Endodermal cell (in vitro differentiated cells): Measurements from ENCODE around the gene HSPH1. TPM values are rescaled to one million over a fixed set of nuclear protein-coding genes. Genes with fewer than 3 reads are reported as not detected.
A peak's percentile ranks its signal among the peaks of the same experiment; 100 is the strongest.

ENCODE experiments used
- DNase-seq: peaks from one replicate; pipeline ENCODE4 v3.0.0-alpha.2; 2017
- H3K27ac ChIP-seq: 2 replicates; pipeline ENCODE4 v1.5.1; 2013; ENCODE audit warnings: mild to moderate bottlenecking, low read depth, low read length, moderate library complexity
- H3K27me3 ChIP-seq: 2 replicates; pipeline ENCODE4 v1.6.1; 2013; ENCODE audit warnings: mild to moderate bottlenecking, low read length, moderate library complexity; ENCODE audit not compliant: insufficient read depth, control insufficient read depth, poor library complexity, severe bottlenecking
- H3K36me3 ChIP-seq: 2 replicates; pipeline ENCODE4 v1.7.0; 2013; ENCODE audit warnings: mild to moderate bottlenecking, low read length, moderate library complexity; ENCODE audit not compliant: control insufficient read depth, insufficient read depth
- H3K4me1 ChIP-seq: one replicate; pipeline ENCODE4 v1.7.0; 2013; ENCODE audit warnings: low read length; ENCODE audit not compliant: control insufficient read depth, insufficient read depth
- H3K4me3 ChIP-seq: 2 replicates; pipeline ENCODE4 v1.5.1; 2013; ENCODE audit warnings: mild to moderate bottlenecking, low read length, moderate library complexity
- H3K9ac ChIP-seq: 2 replicates; pipeline ENCODE4 v1.6.1; 2013; ENCODE audit warnings: mild to moderate bottlenecking, low read length, moderate library complexity; ENCODE audit not compliant: poor library complexity, severe bottlenecking; ENCODE audit errors: extremely low read depth
- H3K9me3 ChIP-seq: 2 replicates; pipeline ENCODE4 v1.6.1; 2013; ENCODE audit warnings: mild to moderate bottlenecking, low read length, moderate library complexity; ENCODE audit not compliant: control insufficient read depth
- H3K27ac Mint-ChIP-seq: 2 replicates; pipeline ENCODE4 v1.8.0; 2020; ENCODE audit warnings: mixed read lengths
- H3K27me3 Mint-ChIP-seq: 2 replicates; pipeline ENCODE4 v1.8.0; 2021; ENCODE audit warnings: mild to moderate bottlenecking, mixed read lengths; ENCODE audit not compliant: insufficient read depth
- H3K36me3 Mint-ChIP-seq: 2 replicates; pipeline ENCODE4 v1.8.0; 2020; ENCODE audit warnings: low read depth, mixed read lengths
- H3K4me1 Mint-ChIP-seq: 2 replicates; pipeline ENCODE4 v1.8.0; 2020; ENCODE audit warnings: mixed read lengths
- H3K4me3 Mint-ChIP-seq: 2 replicates; pipeline ENCODE4 v1.8.0; 2020; ENCODE audit warnings: mild to moderate bottlenecking, moderate library complexity, mixed read lengths
- H3K9me3 Mint-ChIP-seq: 2 replicates; pipeline ENCODE4 v1.8.0; 2020; ENCODE audit warnings: mild to moderate bottlenecking, mixed read lengths
- WGBS, 2 experiments: methylation state at CpG; one replicate each; pipeline versions ENCODE4 v1.1.5 to v1.1.7; 2013; ENCODE audit warnings: missing lambda C conversion rate in 2 of 2, mixed read lengths in 1 of 2; ENCODE audit not compliant: insufficient coverage in 1 of 2, insufficient read length in 1 of 2; 5-methylcytosine and 5-hydroxymethylcytosine counted together
- total RNA-seq, 2 donors: library from RNA; stranded (reverse); fragmentation: NEBNext Ultra II Directional in 1 of 2; extraction: Animal tissue kit (Norgen Biotek cat#: 25700) in 1 of 2; gene quantifications; 2 replicates in 1 of 2; 3 replicates in 1 of 2; pipeline ENCODE4 v1.2.1, GENCODE V29; 2021
- TF ChIP-seq, protein P1 (sequence below): fragments of 200-600 bp; sonication (generic); conservative IDR thresholded peaks from 2 replicates; pipeline ENCODE4 v1.5.0; 2021; ENCODE audit warnings: antibody characterized with exemption, mild to moderate bottlenecking

The HSPH1 gene
- total RNA-seq, 2 donors from 2014 or later, result 88.0 to 120 TPM

DNA sequence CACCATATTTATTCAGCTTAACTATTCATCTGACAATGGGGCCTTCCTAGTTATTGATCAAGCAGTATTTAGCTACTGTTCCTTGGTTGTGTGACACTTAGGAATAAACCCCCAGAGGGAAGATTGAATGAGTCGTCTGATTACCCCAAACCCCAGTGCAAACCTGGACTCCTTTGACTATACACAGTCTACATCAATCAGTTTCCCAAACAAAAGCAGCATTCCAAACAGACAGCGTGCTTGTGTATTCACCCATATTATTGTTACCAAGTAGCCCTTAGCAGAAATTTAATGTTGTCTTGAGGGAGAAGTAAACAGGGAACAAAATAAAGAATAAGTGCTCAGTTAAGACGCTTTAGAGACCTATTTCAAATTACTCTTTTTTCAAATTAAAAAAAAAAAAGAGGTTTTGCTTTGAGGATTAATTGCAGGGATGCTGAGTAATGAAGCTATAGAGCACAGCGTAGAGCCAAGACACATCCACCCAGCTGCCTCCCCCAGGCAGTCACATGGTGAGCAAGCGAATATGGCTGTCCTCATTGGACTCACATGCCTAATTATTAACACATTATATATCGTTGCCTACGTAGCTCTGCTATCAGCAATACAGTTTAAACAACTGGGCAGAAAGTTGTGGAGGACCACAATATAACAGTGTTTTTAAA is 23.4 kb upstream of the HSPH1 start:
- H3K9me3 Mint-ChIP-seq, result peaks cover 27% of the 10 kb centered on the region
- H3K27ac Mint-ChIP-seq, result no peak overlapping the region
- Histone ChIP-seq H3K27me3 (no peaks in the 10 kb centered on the region), H3K4me3 (no peak overlapping the region), H3K27ac (peak overlapping the region; percentile 89), H3K36me3 (no peaks in the 10 kb centered on the region), H3K9me3 (peaks cover 29% of the 10 kb centered on the region), H3K4me1 (no peaks in the 10 kb centered on the region), H3K9ac (no peak overlapping the region)
- no peaks in the 10 kb centered on the region for H3K4me1 Mint-ChIP-seq
- H3K4me3 Mint-ChIP-seq, result no peak overlapping the region
- peaks cover 11% of the 10 kb centered on the region for H3K27me3 Mint-ChIP-seq
- peaks cover 1% of the 10 kb centered on the region for H3K36me3 Mint-ChIP-seq
- 78% methylated on average over 6 of the region's 7 CpGs; no CpG with 5 or more reads in 1 of the 2 experiments for whole genome bisulfite sequencing, 2 experiments
- no peak for DNase-seq
- TF ChIP-seq, protein P1, sequence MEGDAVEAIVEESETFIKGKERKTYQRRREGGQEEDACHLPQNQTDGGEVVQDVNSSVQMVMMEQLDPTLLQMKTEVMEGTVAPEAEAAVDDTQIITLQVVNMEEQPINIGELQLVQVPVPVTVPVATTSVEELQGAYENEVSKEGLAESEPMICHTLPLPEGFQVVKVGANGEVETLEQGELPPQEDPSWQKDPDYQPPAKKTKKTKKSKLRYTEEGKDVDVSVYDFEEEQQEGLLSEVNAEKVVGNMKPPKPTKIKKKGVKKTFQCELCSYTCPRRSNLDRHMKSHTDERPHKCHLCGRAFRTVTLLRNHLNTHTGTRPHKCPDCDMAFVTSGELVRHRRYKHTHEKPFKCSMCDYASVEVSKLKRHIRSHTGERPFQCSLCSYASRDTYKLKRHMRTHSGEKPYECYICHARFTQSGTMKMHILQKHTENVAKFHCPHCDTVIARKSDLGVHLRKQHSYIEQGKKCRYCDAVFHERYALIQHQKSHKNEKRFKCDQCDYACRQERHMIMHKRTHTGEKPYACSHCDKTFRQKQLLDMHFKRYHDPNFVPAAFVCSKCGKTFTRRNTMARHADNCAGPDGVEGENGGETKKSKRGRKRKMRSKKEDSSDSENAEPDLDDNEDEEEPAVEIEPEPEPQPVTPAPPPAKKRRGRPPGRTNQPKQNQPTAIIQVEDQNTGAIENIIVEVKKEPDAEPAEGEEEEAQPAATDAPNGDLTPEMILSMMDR, result no peak

- H3K9ac ChIP-seq, result no peak overlapping the region
- TF ChIP-seq, protein P1, result no peak
- peaks cover 25% of the 10 kb centered on the region for H3K9me3 ChIP-seq
- H3K27me3 Mint-ChIP-seq, result peaks cover 4% of the 10 kb centered on the region
- DNase-seq, result no peak
- peaks cover 1% of the 10 kb centered on the region for H3K36me3 Mint-ChIP-seq
- 91 to 92% methylated on average over 2 to 6 of the region's 6 CpGs for WGBS, 2 experiments
- H3K27ac Mint-ChIP-seq, result no peak overlapping the region
- no peaks in the 10 kb centered on the region for H3K4me1 ChIP-seq
- H3K4me3 ChIP-seq, result no peak overlapping the region
- no peaks in the 10 kb centered on the region for H3K27me3 ChIP-seq
- peak overlapping the region; percentile 89 for H3K27ac ChIP-seq
- H3K4me3 Mint-ChIP-seq, result no peak overlapping the region
- H3K36me3 ChIP-seq, result no peaks in the 10 kb centered on the region
- H3K4me1 Mint-ChIP-seq, result no peaks in the 10 kb centered on the region
- H3K9me3 Mint-ChIP-seq, result peaks cover 27% of the 10 kb centered on the region
Measured at GRCh38 chr13:31184451-31184850, 22.7 kb upstream of the HSPH1 start.

DNA sequence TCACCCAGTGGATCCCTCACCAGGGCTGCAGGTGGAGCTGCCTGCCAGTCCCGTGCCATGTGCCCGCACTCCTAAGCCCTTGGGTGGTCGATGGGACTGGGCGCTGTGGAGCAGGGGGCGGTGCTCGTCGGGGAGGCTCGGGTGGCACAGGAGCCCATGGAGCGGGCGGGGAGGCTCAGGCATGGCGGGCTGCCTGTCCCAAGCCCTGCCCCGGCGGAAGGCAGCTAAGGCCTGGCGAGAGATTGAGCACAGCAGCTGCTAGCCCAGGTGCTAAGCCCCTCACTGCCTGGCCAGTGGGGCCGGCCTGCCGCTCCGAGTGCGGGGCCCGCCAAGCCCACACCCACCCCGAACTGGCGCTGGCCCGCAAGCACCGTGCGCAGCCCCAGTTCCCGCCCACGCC is 21.3 kb upstream of the HSPH1 start:
- H3K27ac Mint-ChIP-seq, result no peak overlapping the region
- no peaks in the 10 kb centered on the region for H3K27me3 Mint-ChIP-seq
- Histone ChIP-seq H3K9ac (no peak overlapping the region), H3K4me1 (no peaks in the 10 kb centered on the region), H3K36me3 (no peaks in the 10 kb centered on the region), H3K27ac (no peak overlapping the region), H3K4me3 (no peak overlapping the region), H3K9me3 (peaks cover 10% of the 10 kb centered on the region), H3K27me3 (no peaks in the 10 kb centered on the region)
- DNase-seq, result no peak
- peaks cover 1% of the 10 kb centered on the region for H3K36me3 Mint-ChIP-seq
- H3K4me3 Mint-ChIP-seq, result no peak overlapping the region
- H3K4me1 Mint-ChIP-seq, result no peaks in the 10 kb centered on the region
- WGBS, 2 experiments, result 96 to 100% methylated on average over 3 to 26 of the region's 26 CpGs
- TF ChIP-seq, protein P1, result no peak
- H3K9me3 Mint-ChIP-seq, result peaks cover 23% of the 10 kb centered on the region
